Measurements from ENCODE around the gene RPGRIP1. TPM values are rescaled to one million over a fixed set of nuclear protein-coding genes. Genes with fewer than 3 reads are reported as not detected.

RPGRIP1 gene
- total and polyA plus RNA-seq, 2 of the 4 experiments (the other 2 are of a cell fraction): not detected

DNA sequence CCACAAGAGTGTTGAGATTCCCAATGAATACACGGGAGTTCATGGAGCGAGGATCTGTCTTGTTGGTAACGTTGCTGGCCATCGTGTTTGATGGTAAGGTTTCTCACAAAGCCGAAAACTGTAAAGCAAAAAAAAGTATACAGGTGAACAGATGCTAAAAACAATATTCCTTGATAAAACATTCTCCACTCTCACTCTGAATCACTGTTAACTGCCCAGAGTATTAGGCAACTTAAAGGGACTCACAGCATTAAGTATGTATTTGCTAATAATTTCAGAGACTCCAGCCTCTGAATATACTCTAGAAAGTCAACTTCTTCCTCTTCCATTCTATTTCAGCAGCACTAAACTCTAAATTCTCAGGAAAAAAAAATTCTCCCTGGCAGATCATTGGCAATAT, 45.8 kb upstream of the RPGRIP1 start:
- Histone ChIP-seq H2BK120ac (ENCODE audit: low read depth, low read length) (no peak overlapping the region), H3K56ac (ENCODE audit: extremely low read depth, insufficient read depth, low read length) (no peak overlapping the region), H3K4me2 (ENCODE audit: low read depth, low read length) (no peak overlapping the region), H3K9ac (ENCODE audit: low read depth, low read length) (no peak overlapping the region), H2BK20ac (ENCODE audit: low read depth, low read length) (no peak overlapping the region), H3K14ac (replicated peaks; ENCODE audit: low read depth, low read length) (no peak overlapping the region), H3K27me3 (ENCODE audit: control insufficient read depth, insufficient read depth, low read length) (no peaks in the 10 kb centered on the region), H2AFZ (replicated peaks; ENCODE audit: low read length, poor library complexity) (no peak overlapping the region), H3K23ac (ENCODE audit: low read depth, low read length) (no peak overlapping the region), H2BK5ac (ENCODE audit: low read depth, low read length, poor library complexity, severe bottlenecking) (no peak overlapping the region), H2AK9ac (replicated peaks; ENCODE audit: low read depth, low read length, poor library complexity) (no peak overlapping the region), H4K91ac (ENCODE audit: insufficient read depth, low read depth, low read length) (no peak overlapping the region), H4K8ac (ENCODE audit: low read depth in 2 of 2, low read length in 2 of 2) (no peak overlapping the region), H4K20me1 (ENCODE audit: insufficient read depth, low read length) (peaks cover 96% of the 10 kb centered on the region), H3K4me3 (ENCODE audit: insufficient read depth, low read depth, low read length) (no peak overlapping the region), H3K4me1 (ENCODE audit: control insufficient read depth, insufficient read depth, low read length) (peaks cover 3% of the 10 kb centered on the region; the same call in 1 of the 2 replicates), H3K36me3 (ENCODE audit: control insufficient read depth, insufficient read depth, low read length) (peaks cover 37% of the 10 kb centered on the region), H3K4ac (ENCODE audit: low read depth, low read length) (no peak overlapping the region), H2AK5ac (ENCODE audit: low read depth, low read length) (no peak overlapping the region), H3K79me1 (ENCODE audit: low read depth in 1 of 2, low read length in 2 of 2) (peaks cover 6 to 52% of the 10 kb centered on the region in 2 experiments; a peak in 3 of 4 replicates), H3K27ac (ENCODE audit: insufficient read depth, low read length) (no peak overlapping the region), H4K5ac (ENCODE audit: low read depth, low read length) (no peak overlapping the region), H2BK15ac (ENCODE audit: low read depth, low read length) (no peak overlapping the region), H3K18ac (ENCODE audit: low read depth, low read length) (no peak overlapping the region), H3K9me1 (ENCODE audit: insufficient read depth, low read length) (0 out of 2 replicates have a peak, but pooled peaks cover 4% of the 10 kb centered on the region), H3K9me3 (ENCODE audit: control insufficient read depth, insufficient read depth, low read length) (no peaks in the 10 kb centered on the region)
- ChIA-PET POLR2A (ENCODE audit: unreplicated experiment) (no interaction called here), CTCF (no interaction called here)
- in situ Hi-C loops (cut with MboI; ENCODE audit: low sequenced_read_pairs) (no loop called here), intact Hi-C loops (cut with micrococcal nuclease) (no loop called here), dilution Hi-C loops (cut with HindIII; ENCODE audit: low sequenced_read_pairs, unreplicated experiment) (no loop called here)
- DNase-seq (no peak), ATAC-seq (ENCODE audit: low read depth) (no peak)
- BruUV-seq (replicated peaks): no TSS peak
- no CpG with 5 or more reads among the region's 5 CpGs for WGBS, 2 experiments (ENCODE audit: extremely low coverage in 2 of 2, insufficient read length in 1 of 2)
- TF ChIP-seq CHD1 (IDR thresholded peaks at IDR 0.05; ENCODE audit: low read depth, low read length) (no peak), NFE2L2 (IDR thresholded peaks at IDR 0.05; ENCODE audit: low read depth, low read length) (no peak), RCOR1 (IDR thresholded peaks at IDR 0.05; ENCODE audit: insufficient replicate concordance, low read length) (no peak), CTCF (conservative IDR thresholded peaks at IDR 0.05; ENCODE audit: low read depth, low read length) (no peak), CEBPB (IDR thresholded peaks at IDR 0.05; ENCODE audit: low read depth, low read length) (0 out of 2 replicates have a peak, but pooled peaks have one; percentile 6)

All from IMR-90 (cell line).